HuH-7.5 (cell line): ENCODE data around the gene PTCD1.

Source experiments
- DNase-seq: peaks from one replicate; pipeline ENCODE4 v3.0.0; 2011; ENCODE audit warnings: low spot score

Gene PTCD1

DNA sequence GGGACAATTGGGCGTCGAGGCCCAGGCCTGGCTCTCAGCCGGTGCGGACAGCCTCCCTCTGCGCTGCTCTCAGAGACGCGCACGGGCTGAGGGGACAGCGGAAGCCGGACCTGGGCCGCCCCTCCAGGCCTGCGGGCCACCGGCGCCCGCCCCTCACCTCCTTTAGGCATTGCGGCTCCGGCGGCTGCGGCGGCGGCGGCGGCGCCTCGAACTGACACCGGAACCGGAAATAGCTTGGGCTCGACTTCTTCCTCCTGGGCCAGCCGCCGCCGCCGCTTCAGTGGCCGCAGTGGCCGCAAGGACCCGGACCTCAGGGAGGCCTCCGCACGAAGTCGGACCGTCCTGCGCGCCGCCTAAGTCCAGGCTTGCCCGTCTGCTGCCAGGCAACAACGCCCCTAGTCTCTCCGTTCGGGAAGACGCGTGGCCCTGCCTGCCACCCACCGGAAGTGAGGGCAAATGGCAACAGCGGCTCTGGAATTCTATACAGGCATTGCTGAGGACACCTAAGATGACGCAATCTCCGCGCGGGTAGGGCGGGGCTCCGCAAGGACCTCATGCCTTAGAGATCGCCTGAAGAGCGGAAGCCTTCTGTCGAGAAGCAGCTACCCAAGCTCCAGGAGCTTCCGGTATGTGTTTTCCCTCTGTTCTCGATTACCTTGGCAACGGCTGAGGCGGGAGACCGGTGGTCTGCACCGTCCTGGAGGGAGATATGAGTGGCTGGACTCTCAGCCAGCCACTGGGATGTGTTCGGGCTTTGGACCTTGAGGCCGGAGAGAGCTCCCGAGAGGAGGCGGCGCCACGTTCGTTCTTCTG lies 30.0 kb downstream of the PTCD1 start, which contains the start of the genes BUD31 and PDAP1:
Gene BUD31 (plus strand): TSS at position 591 of the 813 bp plus-strand sequence. CDS start 2,124 bp downstream, outside the sequence.
Gene PDAP1 (minus strand): TSS at position 219 of the 813 bp plus-strand sequence. CDS start 49 bp downstream, at position 170.
- DNase-seq, result peak; percentile 96

DNA sequence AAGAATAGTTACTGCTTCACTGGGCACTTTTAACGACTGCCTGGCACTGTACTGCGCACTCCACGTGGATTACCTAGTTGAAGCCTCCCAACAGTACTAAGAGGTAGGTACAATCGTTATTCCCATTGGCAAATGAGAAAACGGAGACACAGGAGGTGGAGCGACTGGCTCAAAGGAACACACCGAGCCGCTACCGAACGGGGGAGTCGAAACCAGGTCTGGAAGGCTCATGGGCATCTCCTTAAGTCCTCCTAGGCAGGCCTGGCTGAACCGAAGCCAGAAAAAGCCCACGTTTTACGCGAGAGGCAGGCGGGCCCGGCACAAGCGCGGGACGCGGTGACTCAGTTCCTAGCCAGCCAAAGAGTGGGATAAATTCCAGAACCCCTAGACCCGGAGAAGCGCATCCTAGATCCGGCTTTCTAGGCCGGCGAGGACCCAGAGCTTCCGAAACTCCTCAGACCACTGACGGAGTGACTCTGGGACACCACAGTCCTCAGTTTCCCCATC lies 30.7 kb downstream of the PTCD1 start:
- DNase-seq, result peak; percentile 69

DNA sequence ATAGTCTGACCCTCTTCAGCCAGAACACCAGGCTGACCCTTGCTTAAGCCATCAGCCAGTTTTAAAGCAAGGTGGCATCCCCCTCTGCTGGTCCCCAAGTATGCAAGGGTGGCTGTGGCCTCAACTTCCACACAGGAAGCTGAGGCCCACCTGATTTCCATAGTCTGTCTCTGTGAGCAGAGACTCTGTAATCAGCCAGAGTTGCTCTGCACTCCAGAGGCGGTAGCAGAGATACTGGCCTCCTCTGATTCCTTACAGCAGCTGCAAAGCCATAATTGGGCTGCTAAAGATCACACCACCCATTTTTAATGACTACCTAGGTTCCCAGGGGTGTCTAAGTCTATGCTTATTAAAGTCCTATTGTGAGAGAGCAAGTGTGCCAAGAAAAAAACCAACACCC lies 32.0 kb downstream of the PTCD1 start:
- no peak for DNase-seq

DNA sequence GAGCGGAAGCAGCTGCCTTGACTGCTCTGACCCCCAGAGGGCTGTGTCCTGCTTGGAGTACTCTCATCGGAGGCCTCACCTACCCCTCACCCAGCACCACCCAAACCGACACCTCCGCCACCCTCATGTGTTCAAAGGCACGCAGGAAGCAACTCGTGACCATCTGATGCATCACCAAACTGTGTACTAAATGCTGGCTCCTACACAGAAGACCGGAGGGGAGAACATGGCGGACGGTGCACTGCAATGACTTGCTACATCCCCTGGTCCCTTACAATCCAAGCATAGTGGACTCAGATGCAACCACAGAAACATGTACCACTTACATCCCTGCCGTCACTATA lies 33.6 kb downstream of the PTCD1 start:
- DNase-seq, result no peak

DNA sequence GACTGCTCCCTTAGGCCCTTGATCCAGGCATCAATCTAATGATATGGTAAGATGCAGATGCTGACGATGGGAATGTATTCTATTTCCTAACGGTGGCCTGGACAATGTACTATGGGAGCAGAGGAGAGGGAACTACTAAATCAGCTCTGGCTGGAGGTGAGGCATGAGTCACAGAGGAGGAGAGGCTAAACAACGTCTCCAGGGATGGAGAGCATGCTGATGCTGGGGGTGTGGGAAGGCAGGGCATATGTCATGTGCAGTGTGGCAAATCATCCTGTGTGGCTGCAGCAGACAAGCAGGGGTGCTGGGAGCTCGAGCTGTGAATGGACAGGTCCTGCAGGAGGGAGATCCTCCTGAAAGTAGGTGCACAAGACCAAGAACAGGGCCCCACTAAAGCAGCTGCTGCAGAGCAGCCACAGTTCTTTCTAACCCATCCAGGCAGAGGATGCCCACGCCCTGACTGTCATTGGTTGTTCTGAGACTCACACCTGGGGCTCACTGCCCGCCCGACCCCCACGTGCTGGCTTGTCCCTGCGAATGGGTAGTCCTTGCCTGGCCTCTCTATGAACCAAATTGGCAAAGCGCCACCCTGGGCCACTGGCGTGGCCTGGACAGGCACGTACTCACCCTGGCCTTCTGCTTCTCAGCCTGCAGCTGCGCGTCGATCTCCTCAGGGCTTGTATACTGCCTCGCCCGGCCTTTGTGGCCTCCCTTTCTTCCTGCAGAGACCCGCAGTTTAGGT lies 34.2 kb downstream of the PTCD1 start:
- DNase-seq, result no peak

DNA sequence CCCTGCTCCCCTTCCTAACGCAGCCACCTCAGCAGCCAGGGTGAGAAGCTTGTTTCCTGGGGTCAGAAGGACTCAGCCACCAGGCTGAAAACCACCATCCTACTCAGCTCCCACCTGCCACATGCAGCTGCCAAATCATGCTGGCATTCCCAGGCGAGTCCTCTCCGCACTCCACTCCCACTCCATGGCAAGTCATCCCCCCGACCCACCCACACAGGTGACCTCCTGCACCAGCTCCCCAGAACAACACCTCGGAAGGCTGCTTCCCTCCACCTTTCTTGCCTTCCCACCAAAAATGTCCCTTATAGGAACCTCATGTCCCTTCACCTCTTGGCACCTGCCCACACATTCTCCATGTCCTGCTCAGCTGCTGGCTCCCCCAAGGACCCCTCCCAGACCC lies 34.8 kb downstream of the PTCD1 start:
- no peak for DNase-seq

DNA sequence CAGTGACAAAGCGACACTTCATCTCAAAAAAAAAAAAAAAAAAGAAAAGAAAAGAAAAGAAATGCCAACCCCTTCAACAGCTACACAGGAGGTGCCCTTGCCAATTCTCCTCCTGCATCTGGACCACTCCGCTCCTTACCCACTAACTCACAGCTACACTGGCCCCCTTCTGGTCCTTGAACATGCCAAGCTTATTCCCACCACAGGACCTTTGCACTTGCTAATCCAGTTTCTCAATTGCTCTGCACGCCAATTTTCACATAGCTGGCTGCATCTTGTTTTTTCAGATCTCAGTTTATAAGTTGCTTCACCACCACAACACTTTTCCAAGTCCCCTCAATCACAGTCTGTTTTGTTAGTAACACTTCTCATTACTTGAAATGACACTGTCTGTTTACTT lies 35.7 kb downstream of the PTCD1 start:
- no peak for DNase-seq

DNA sequence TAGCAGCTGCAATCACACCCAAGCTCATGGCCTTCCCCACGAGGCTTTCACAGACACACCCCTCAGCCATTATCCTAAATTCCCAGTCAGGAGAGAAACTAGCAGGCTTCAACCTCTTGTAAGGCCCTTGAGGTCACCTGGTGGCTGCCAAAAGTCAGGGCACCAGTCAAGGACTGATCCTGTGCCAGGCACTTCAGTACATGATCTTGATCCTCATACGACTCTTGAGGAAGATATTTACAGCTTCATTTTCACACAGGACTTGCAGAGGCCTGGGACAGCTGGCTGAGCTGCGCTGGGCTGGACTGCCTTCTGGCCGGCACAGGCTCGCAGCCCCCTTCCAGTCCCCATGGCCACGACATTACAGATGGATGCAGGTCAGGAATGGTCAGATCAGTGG lies 39.0 kb downstream of the PTCD1 start:
- no peak for DNase-seq

DNA sequence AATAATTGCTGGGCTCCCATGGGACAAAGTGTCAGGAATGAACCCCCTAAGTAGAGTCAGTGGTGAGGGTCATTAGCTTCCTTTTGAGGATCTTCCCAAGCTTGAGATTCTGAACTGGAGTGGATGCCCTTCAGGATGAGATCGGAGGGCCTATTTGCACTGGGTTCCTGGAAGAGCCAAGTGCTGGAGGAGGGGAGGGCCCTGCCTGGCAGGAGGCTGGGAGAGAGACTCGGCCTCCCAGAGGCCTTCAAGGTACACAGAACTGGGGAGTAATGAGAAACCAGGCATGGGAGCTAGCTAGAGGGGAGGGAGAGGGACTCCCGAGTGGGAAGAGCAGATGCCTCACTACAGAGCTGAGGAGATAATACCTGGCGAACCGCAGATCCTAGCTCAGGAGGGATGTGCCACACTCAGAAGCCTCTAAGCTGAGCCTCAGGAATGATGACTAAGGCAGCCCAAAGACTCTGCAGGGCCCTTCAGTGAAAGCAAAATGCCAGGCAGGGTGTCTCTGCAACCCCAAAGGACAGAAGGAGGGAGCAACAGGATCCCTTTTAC lies 39.6 kb downstream of the PTCD1 start:
- DNase-seq, result no peak

DNA sequence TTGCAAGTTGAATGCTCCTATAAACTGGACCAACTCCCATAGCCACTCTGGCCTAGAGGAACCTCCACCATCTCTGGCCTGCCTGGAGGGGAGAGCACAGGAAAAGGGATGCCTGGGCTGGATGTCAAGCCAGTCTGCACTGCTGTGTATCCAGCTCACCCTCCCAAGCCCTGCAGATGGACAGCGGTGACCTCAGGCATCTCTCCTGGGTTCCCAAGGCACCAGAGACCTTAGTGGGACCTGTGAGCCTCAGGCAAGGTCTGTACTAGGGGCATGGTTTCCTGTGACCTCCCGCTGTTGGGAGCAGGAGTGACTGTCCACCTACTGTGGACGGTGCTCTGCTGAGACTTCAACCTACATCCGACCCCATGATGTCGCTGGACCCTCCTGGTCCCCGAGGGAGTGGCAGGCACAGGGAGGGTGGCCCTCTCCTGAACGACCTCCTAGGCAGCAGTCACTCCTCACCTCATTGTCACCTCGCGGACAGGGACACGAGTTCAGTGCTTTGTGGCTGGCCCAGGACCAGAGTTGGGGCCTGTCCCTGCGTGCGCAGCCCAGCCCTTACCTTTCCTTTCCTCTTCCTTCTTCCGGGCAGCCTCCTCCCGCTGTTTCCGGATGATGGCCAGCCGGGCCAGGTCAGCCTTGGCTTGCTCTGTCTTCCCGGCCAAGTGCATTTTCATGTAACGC lies 41.2 kb downstream of the PTCD1 start:
- no peak for DNase-seq

DNA sequence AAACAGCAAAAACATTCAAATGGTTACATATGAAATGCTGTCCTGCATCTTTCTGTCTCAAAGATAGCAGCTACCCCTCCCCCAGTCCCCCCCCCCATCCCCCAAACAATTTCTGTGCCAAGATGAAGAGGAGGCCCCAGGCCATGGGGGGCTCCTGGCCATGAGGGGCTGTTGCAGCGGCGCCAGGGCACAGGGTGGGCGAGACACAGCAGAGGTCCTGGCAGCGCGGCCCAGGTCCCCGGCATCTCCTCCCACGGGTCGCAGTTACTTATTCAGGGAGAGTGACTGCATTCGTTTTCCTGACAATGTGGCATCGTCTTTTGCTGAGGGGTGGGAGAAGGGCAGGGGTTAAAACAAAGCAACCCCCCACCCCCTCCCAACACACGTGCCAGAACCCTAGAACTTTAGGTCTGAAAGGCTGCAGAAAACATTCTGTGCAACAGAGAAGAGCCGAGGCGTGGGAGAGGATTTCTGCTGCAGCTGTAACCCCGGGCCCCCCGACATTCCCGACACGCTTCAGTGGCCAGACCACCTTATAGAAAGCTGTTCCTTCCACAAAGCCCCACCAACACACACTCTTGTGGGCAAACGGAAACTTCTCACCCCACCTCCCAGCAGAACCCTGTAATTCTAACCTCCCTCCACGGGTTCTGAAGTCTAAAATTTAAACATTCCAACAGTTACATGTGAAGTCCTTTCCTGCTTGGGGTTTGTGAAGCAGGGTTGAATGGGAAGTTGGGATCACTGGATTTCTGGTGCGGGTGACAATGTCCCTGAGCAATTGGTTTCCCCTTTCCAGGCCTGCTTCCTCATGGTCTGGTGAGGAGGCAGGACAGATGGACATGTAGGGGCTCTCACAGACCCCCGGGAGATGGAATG lies 41.9 kb downstream of the PTCD1 start:
- no peak for DNase-seq

DNA sequence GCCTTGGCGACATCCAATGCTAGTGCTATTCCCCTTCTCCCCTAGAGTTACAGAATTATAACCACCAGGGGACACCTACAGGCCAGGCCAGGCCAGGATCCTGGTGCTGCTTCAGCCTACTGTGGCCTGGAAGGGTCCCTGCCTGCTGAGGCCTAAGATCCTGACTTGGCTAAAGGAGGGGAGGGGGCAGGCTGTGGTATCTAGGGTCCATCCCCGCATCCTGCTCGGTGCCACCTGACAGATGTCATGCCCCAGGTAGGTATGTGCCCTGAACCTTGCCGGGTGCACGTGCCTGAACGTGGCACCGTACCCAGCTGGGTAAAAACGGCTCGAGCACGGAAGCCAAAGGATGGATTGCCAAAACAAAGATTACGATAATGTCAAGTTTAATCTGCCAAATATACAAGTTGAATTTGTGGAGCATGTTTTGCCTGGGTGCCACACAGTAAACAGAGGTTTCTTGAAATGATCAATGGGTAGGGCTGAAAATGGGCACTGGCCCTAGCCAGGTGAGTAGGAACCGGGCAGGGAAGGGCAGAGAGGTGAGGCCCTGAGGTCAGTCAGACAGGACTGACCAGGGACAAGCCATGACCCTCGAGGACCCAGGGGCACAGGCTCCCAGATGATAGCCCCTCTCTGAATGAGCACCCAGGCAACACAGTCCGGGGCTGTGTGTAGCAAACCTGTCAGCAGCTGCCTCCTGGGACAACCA lies 42.8 kb downstream of the PTCD1 start:
- DNase-seq, result no peak

DNA sequence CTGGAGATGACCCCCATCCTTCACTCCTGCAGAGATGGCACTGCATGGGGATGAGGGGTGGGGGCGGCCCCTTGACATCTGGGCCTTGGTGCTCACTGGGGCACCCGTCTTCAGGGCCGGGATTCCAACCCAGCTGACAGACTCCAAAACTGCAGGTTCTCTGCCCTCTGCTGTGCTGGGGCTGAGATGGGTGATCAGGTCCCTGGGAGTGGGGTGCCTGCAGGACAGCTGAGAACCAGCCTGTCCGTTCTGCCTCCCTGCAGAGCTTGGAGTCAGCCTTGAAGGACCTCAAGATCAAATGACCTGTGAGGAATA lies 44.5 kb downstream of the PTCD1 start:
- DNase-seq, result no peak

DNA sequence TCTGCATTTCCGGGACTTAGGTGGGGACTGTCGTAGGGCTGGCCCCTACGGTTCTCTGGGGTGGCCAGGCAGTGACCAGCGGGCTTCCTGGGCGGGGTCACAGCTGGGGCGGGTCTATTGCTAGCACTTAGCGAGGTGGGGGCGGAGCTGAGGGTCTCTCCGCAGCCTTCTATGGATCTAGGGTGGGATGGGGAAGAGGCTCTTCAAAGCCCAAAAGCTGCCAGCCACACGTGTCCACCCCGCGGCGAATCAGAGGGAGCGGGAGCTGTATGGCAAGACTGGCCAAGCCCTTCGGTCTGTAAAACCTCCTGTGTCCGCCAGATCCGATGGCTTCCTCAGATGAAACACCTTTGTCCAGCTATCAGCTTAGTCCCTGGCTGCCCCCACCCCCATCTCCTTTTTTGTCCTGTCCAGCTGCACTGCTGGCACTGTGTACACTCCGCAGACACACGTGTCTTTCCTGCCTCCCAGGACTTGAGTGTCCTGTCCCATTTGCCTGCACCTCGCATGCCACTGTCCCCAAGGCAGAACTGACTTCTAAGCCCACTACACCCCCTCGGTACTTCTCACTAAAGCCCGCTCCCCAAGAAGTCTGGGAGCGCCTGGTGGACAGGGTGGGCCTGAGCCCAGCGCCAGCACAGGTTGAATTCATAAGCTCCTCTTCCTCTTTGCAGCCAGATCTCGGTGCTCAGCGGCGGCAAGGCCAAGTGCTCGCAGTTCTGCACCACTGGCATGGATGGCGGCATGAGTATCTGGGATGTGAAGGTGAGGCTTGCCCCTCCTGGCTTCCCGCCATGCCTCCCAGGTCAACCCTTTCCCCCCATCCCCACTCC lies 45.0 kb downstream of the PTCD1 start:
- DNase-seq, result no peak

DNA sequence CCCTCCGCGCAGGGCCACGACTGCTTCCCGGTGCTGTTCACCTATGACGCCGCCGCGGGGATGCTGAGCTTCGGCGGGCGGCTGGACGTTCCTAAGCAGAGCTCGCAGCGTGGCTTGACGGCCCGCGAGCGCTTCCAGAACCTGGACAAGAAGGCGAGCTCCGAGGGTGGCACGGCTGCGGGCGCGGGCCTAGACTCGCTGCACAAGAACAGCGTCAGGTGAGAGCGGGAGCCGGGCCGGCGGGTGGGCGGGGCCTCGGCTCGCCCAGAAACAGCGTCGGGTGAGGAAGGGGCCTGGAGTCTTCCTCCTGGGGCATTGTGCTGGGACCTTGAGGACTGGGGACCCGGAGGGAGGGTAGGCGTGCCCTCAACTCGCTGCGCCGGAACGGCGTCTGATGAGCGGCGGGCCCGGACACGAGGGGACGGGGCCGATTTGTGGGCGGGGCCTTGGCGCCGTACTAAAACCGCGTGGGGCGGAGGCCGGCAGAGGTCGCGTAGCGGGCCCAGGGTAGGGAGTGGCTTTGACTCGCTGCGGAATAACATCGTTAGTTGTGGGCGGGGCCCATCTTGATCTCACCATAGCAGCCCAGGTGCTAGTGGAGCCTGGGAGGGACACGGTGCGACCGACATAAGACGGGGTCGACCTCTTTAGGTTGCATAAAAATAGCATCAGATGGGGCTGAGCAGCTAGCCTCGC lies 45.8 kb downstream of the PTCD1 start:
- DNase-seq, result no peak

DNA sequence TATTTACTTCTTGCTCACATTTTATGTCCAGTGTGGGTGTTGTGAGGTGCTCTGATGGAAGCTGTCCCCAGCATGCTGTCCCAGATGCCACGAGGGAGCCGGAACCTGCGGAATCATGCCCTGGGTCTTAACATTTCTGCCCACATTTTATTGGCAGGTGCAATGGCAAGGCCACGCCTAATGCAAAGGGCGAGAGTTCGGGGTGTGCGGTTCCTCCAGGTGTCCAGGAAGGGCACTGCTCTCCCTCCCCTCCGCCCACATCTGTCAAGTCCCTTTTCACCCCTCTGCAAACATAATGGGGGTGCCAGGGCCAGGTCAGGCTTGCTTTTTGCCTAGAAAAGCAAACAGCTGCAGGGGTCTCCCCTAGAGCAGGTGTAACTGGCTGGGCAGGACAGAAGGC lies 46.6 kb downstream of the PTCD1 start:
- DNase-seq, result no peak

DNA sequence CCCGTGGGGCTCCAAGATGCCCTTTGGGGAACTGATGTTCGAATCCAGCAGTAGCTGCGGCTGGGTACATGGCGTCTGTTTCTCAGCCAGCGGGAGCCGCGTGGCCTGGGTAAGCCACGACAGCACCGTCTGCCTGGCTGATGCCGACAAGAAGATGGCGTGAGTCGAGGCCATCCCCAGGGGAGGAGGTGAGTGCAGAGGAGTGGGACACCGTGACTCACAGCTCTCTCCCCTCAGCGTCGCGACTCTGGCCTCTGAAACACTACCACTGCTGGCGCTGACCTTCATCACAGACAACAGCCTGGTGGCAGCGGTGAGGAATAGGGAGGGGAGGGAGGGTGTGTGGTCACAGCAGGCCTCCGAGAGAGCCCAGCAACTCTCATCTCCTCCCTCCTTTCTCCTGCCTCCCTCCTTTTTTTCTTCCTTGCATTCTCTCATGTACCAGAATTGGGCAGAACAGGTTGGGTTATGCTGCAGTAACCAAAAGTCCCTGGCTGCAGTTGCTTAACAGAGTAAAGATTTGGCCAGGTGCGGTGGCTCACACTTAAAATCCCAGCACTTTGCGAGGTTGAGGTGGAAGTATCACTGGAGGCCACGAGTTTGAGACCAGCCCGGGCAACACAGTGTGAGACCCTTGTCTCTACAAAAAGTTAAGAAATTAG lies 47.5 kb downstream of the PTCD1 start:
- DNase-seq, result no peak

DNA sequence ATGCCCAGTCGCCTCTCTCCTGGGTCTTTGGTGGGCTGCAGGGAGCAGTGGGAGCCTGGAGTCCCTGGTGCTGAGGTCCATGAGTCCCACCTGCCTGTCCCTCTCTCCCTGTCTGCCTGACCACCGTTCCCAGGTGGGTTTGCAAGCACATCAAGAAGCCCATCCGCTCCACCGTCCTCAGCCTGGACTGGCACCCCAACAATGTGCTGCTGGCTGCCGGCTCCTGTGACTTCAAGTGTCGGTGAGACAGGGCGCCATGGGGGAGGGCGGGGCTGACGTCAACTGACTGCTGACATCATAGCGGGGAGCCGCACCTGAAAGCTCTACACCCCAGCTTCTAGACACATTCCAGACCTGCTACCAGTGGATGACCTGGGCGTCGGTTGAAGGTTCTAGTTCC lies 48.8 kb downstream of the PTCD1 start:
- no peak for DNase-seq

DNA sequence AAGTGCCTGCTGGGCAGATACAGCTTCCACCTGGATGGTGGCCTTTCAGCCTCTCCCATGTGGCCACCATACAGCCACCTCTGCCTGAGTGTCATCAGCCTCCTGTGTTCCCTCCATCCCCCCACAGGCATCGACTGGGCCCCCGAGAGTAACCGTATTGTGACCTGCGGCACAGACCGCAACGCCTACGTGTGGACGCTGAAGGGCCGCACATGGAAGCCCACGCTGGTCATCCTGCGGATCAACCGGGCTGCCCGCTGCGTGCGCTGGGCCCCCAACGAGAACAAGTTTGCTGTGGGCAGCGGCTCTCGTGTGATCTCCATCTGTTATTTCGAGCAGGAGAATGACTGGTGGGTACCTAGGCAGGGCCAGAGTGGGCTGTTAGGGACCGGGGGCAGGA lies 50.7 kb downstream of the PTCD1 start:
- DNase-seq, result no peak
